Heart left ventricle (tissue), 16 donors: ENCODE measurements around the gene KIF13A. TPM values are rescaled to one million over a fixed set of nuclear protein-coding genes. Genes with fewer than 3 reads are reported as not detected.

ENCODE experiments used
- ATAC-seq, 4 donors: fragments of 200-7000 bp; cut with Tn5 transposase; one replicate each; pipeline ENCODE4 v1.9.1; 2020 to 2022; ENCODE audit warnings: moderate library complexity in 4 of 4, mild to moderate bottlenecking in 3 of 4, moderate number of reproducible peaks in 1 of 4
- DNase-seq, 5 donors: peaks; one replicate each; pipeline ENCODE4 v3.0.0-alpha.2; 2020
- H3K27ac ChIP-seq, 12 donors: fragments of 200-600 bp; sonication (generic) in 4 of 12; one replicate each; pipeline versions ENCODE4 v1.5.0 to v1.8.0; 2016 to 2022; ENCODE audit warnings: mild to moderate bottlenecking in 2 of 12
- H3K27me3 ChIP-seq, 9 donors: fragments of 200-600 bp; sonication (generic) in 2 of 9; one replicate each; pipeline versions ENCODE4 v1.5.1 to v1.8.0; 2016 to 2022; ENCODE audit warnings: mild to moderate bottlenecking in 3 of 9
- H3K36me3 ChIP-seq, 9 donors: fragments of 200-600 bp; sonication (generic) in 2 of 9; one replicate each; pipeline versions ENCODE4 v1.5.0 to v1.8.0; 2018 to 2022; ENCODE audit warnings: mild to moderate bottlenecking in 2 of 9
- H3K4me1 ChIP-seq, 12 donors: fragments of 200-600 bp; sonication (generic) in 4 of 12; one replicate each; pipeline versions ENCODE4 v1.5.0 to v1.8.0; 2016 to 2022; ENCODE audit warnings: mild to moderate bottlenecking in 3 of 12
- H3K4me3 ChIP-seq, 12 donors: fragments of 200-600 bp; sonication (generic) in 4 of 12; one replicate each; pipeline versions ENCODE4 v1.5.0 to v1.8.0; 2017 to 2022; ENCODE audit warnings: mild to moderate bottlenecking in 9 of 12, moderate library complexity in 4 of 12
- H3K9me3 ChIP-seq, 12 donors: fragments of 200-600 bp; sonication (generic) in 4 of 12; one replicate each; pipeline versions ENCODE4 v1.5.0 to v1.8.0; 2016 to 2022; ENCODE audit warnings: mild to moderate bottlenecking in 1 of 12
- CTCF ChIP-seq, 12 donors: fragments of 200-600 bp; sonication (generic) in 4 of 12; IDR thresholded peaks; one replicate each; pipeline versions ENCODE4 v1.5.0 to v1.8.0; 2018 to 2022; ENCODE audit warnings: antibody characterized with exemption in 12 of 12, mild to moderate bottlenecking in 5 of 12
- POLR2A ChIP-seq, 2 donors: fragments of 450-650 bp; IDR thresholded peaks; one replicate each; pipeline ENCODE4 v1.6.1; 2017; ENCODE audit warnings: antibody characterized with exemption in 2 of 2, mild to moderate bottlenecking in 2 of 2, moderate library complexity in 2 of 2
- WGBS, 4 donors: extraction: QIAGEN DNeasy Blood & Tissue Kit in 2 of 4; methylation state at CpG; one replicate each; pipeline versions ENCODE4 v1.1.5 to v1.1.7; 2013 to 2018; 5-methylcytosine and 5-hydroxymethylcytosine counted together
- intact Hi-C, 10 donors: fragments of 100-400 bp; cut with DNase I; formaldehyde crosslinking; loops; one replicate each; pipeline versions ENCODE4 v1.11.1 to v1.14.2; 2022
- polyA plus RNA-seq, 2 donors: library from polyadenylated mRNA; stranded (reverse); fragments of 200-250 nt; gene quantifications; one replicate each; pipeline ENCODE4 v1.2.3, GENCODE V29; 2013
- total RNA-seq, 9 donors: library from RNA; depleted of rRNA in 2 of 9; stranded (reverse); fragments of >200 nt in 2 of 9; fragmentation: NEBNext Ultra II Directional in 3 of 9; extraction: Animal tissue kit (Norgen Biotek cat#: 25700) in 3 of 9; gene quantifications; one replicate each; pipeline versions ENCODE4 v1.1.0 to v1.2.4, GENCODE V29; 2016 to 2023
- donor health status: ischemic (EF 13 %, LVEDD 7.1; RV severe dilation, severe dysfunction).
- donor health status: healthy with polysubstance abuse.
- donor health status: DM: no; HTN: yes; CAD: no.
- donor health status: DM: no; HTN: no; CAD: no.
- donor health status: ischemic (EF 25% LVEDD 6.9; RV normal size, moderate dysfunction).
- donor health status: ischemic (EF 25% LVEDD 5.7; RV mildly dilated, moderate dysfunction).
- donor health status: healthy.
- donor health status: DM: yes; HTN: yes; CAD: no.
- donor health status: ischemic (EF 35%, LVEDD 5.7; RV mildly dilated, moderate dysfunction).
- donor health status: nonischemic (EF 11% LVEDD 7.7; RV severe dilation, severe dysfunction).
- donor health status: DM: yes; HTN: yes; CAD: no.
- donor health status: PGD.
- donor health status: ischemic (EF 29% LVEDD 5.4; RV normal size, mild dysfunction).
- donor health status: nonischemic (EF 23%, LVEDD 6.1; RV moderate dilation, normal function).

Gene KIF13A
- total and polyA plus RNA-seq, 11 donors, result 17.1 to 148 (median 72.2) TPM

DNA sequence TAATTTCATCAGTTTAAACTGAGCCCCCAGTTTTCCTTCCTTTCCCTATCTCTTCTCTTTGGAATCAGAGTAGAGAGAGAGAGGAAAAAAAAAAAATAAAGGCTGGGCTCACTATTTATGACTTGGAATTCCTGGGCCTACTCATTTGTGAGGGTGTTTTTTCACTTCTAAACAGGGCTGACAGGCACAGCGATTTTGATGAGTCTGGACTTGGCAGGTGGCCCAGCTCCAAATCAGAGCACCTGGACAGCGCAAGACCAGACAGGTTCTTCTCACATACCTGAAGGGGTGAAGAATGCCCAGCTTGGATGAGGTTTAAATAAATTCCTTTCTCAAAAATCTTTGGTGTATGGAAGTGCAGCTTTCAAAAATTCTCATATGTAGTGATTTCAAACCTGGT lies 122.2 kb downstream of the KIF13A start:
- Histone ChIP-seq H3K27ac (peak overlapping the region; percentile 31 to 79 (median 70)), H3K36me3 (no peaks in the 10 kb centered on the region), H3K9me3 (no peaks in the 10 kb centered on the region), H3K27me3 (no peaks in the 10 kb centered on the region), H3K4me3 (no peak overlapping the region), H3K4me1 (peaks cover 0 to 78% (median 50%) of the 10 kb centered on the region in 12 donors)
- TF ChIP-seq CTCF (IDR thresholded peaks at IDR 0.05), result no peak
- TF ChIP-seq POLR2A (IDR thresholded peaks at IDR 0.05), result no peak
- intact Hi-C loops, result loop anchor here in 9 of 10 donors (5.0 to 10.0 kb wide), 7 partner anchors 57 to 260 kb away; partner anchors contain the start of genes KIF13A (in 8 of the 9) and NHLRC1 (in 1 of the 9)
- 48 to 65% (median 58%) methylated on average over 2 of the region's 2 CpGs for WGBS, 4 donors
- peak in 1 of 5 donors; percentile 36 for DNase-seq
- ATAC-seq, result peak in 2 of 4 donors; percentile 26 to 33

GRCh38 chr6:17863901-17864754 lies 123.3 kb downstream of the KIF13A start:
- DNase-seq (peak in 4 of 5 donors; percentile 29 to 45 (median 40)), ATAC-seq (peak in 3 of 4 donors; percentile 6 to 36 (median 31))
- Histone ChIP-seq H3K27ac (peak overlapping the region in 11 of 12 donors; percentile 23 to 79 (median 72)), H3K4me3 (peak overlapping the region in 1 of 12 donors; percentile 3), H3K27me3 (no peaks in the 10 kb centered on the region), H3K4me1 (peaks cover 0 to 66% (median 42%) of the 10 kb centered on the region in 12 donors), H3K36me3 (no peaks in the 10 kb centered on the region), H3K9me3 (no peaks in the 10 kb centered on the region)
- 58 to 72% (median 67%) methylated on average over 12 of the region's 12 CpGs for WGBS, 4 donors
- intact Hi-C loops, result loop anchor here in 7 of 10 donors (5.0 to 10.0 kb wide), 4 partner anchors 48 to 261 kb away; partner anchors contain the start of genes KIF13A (in 5 of the 7) and NHLRC1 (in 1 of the 7)
- TF ChIP-seq POLR2A (IDR thresholded peaks at IDR 0.05), result no peak
- TF ChIP-seq CTCF (IDR thresholded peaks at IDR 0.05), result no peak

DNA sequence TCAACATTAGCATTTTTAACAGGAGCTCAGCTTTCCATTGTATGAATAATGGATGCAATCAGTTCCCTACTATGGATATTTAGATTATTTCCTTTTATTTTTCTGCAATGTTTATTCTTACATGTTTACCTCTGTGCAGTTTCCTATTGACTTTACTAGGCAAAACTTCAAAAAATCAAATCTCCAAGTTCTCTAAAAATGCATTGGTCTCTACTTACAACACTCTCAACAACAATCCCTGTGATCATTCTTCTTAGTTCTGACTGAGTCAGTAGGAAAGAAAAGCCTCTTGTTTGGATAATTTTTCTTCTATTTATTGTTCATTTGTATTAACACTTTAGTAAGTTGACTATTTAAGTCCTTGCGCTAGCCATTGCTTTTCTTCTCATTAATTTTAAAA lies 126.1 kb downstream of the KIF13A start:
- DNase-seq, result no peak
- Histone ChIP-seq H3K4me1 (peaks cover 0 to 47% (median 25%) of the 10 kb centered on the region in 12 donors), H3K4me3 (no peak overlapping the region), H3K9me3 (no peaks in the 10 kb centered on the region), H3K27ac (peak overlapping the region in 1 of 12 donors; percentile 77), H3K27me3 (no peaks in the 10 kb centered on the region), H3K36me3 (no peaks in the 10 kb centered on the region)
- TF ChIP-seq CTCF (IDR thresholded peaks at IDR 0.05) (no peak), POLR2A (IDR thresholded peaks at IDR 0.05) (no peak)
- intact Hi-C loops, result loop anchor here in 7 of 10 donors (5.0 to 10.0 kb wide), 4 partner anchors 51 to 263 kb away; partner anchors contain the start of genes KIF13A (in 5 of the 7) and NHLRC1 (in 1 of the 7)
- no peak for ATAC-seq
- WGBS, 4 donors, result 95 to 98% (median 98%) methylated on average over 1 of the region's 1 CpG

DNA sequence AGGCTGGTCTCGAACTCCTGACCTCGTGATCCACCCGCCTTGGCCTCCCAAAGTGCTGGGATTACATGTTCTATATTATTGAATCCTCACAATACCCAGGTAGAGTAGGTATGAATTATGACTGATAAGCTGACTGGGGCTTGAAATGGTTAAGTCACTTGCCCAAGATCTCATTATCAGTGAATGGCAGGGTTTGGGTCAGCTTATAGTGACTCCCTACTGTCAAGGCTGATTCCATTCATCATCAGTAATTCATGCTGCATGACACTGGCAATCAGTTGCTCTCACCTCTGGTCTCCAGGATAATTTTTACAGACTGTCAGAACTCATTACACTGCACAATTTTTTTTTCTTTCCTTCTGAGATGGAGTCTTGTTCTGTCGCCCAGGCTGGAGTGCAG lies 127.6 kb downstream of the KIF13A start:
- H3K9me3 ChIP-seq, result no peaks in the 10 kb centered on the region
- no peak for TF ChIP-seq POLR2A (IDR thresholded peaks at IDR 0.05)
- no peak for TF ChIP-seq CTCF (IDR thresholded peaks at IDR 0.05)
- 95 to 100% (median 96%) methylated on average over 4 of the region's 4 CpGs for WGBS, 4 donors
- H3K36me3 ChIP-seq, result peaks cover 0 to 13% (median 7%) of the 10 kb centered on the region in 9 donors
- no peak overlapping the region for H3K27ac ChIP-seq
- H3K27me3 ChIP-seq, result no peaks in the 10 kb centered on the region
- peaks cover 0 to 32% (median 18%) of the 10 kb centered on the region in 12 donors for H3K4me1 ChIP-seq
- DNase-seq, result no peak
- no peak for ATAC-seq
- intact Hi-C loops, result loop anchor here in 7 of 10 donors (5.0 to 10.0 kb wide), 4 partner anchors 52 to 265 kb away; partner anchors contain the start of genes KIF13A (in 5 of the 7) and NHLRC1 (in 1 of the 7)
- H3K4me3 ChIP-seq, result no peak overlapping the region
